Glutamatergic neuron (in vitro differentiated cells): ENCODE measurements around the gene CELA2A. TPM values are rescaled to one million over a fixed set of nuclear protein-coding genes. Genes with fewer than 3 reads are reported as not detected.
"Not testable (repeated sequence)": the region's sequence is repeated elsewhere in the genome, so short reads cannot be mapped to it uniquely, and the experiment has no call there.

Experiments
- DNase-seq: peaks from one replicate; pipeline ENCODE4 v3.0.0; 2022
- H3K27ac Mint-ChIP-seq: one replicate; pipeline ENCODE4 v1.8.0; 2020; ENCODE audit warnings: mild to moderate bottlenecking, mixed read lengths, inconsistent platforms; ENCODE audit not compliant: unreplicated experiment
- H3K27me3 Mint-ChIP-seq: one replicate; pipeline ENCODE4 v1.8.0; 2020; ENCODE audit warnings: mild to moderate bottlenecking, moderate library complexity, mixed read lengths, inconsistent platforms; ENCODE audit not compliant: unreplicated experiment
- H3K36me3 Mint-ChIP-seq: one replicate; pipeline ENCODE4 v1.8.0; 2020; ENCODE audit warnings: mild to moderate bottlenecking, mixed read lengths, inconsistent platforms; ENCODE audit not compliant: unreplicated experiment
- H3K4me1 Mint-ChIP-seq: one replicate; pipeline ENCODE4 v1.8.0; 2020; ENCODE audit warnings: mild to moderate bottlenecking, low read depth, mixed read lengths, inconsistent platforms; ENCODE audit not compliant: unreplicated experiment
- H3K4me3 Mint-ChIP-seq: one replicate; pipeline ENCODE4 v1.8.0; 2020; ENCODE audit warnings: mild to moderate bottlenecking, mixed read lengths, inconsistent platforms; ENCODE audit not compliant: unreplicated experiment
- H3K9me3 Mint-ChIP-seq: one replicate; pipeline ENCODE4 v1.8.0; 2020; ENCODE audit warnings: mild to moderate bottlenecking, moderate library complexity, mixed read lengths, inconsistent platforms; ENCODE audit not compliant: unreplicated experiment
- total RNA-seq: library from RNA; stranded (reverse); fragmentation: NEBNext Ultra II Directional; extraction: Animal tissue kit (Norgen Biotek cat#: 25700); gene quantifications from one replicate; pipeline ENCODE4 v1.2.1, GENCODE V29; 2021; ENCODE audit not compliant: unreplicated experiment
- TF ChIP-seq, protein P1 (sequence below): fragments of 200-600 bp; sonication (generic); IDR thresholded peaks from one replicate; pipeline ENCODE4 v1.5.0; 2021; ENCODE audit not compliant: partially characterized antibody, unreplicated experiment

The CELA2A gene
- total RNA-seq, 1 donor from 2014 or later, result not detected

DNA sequence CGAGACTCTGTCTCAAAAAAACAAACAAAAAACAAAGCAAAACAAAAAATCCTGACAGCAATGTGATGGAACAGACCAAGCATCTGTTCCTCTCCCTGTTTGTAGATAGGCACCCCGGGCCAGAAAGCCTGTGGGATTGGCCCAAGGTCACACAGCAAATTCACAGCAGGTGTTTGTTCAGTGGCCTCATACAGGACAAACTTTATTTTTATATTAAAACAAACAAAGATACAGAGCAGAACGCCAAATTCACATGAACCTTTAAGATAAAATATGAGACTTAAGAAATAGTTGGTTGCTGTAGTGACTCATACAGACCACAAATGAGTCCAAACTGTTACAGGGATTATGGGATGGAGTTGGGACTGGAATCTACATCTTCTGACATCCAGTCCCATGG lies 2.3 kb upstream of the CELA2A start:
- Mint-ChIP-seq H3K27ac (no peak overlapping the region), H3K4me1 (peaks cover 1% of the 10 kb centered on the region), H3K36me3 (peaks cover 5% of the 10 kb centered on the region), H3K4me3 (no peak overlapping the region), H3K27me3 (peaks cover 3% of the 10 kb centered on the region), H3K9me3 (peaks cover 2% of the 10 kb centered on the region)
- TF ChIP-seq, protein P1, sequence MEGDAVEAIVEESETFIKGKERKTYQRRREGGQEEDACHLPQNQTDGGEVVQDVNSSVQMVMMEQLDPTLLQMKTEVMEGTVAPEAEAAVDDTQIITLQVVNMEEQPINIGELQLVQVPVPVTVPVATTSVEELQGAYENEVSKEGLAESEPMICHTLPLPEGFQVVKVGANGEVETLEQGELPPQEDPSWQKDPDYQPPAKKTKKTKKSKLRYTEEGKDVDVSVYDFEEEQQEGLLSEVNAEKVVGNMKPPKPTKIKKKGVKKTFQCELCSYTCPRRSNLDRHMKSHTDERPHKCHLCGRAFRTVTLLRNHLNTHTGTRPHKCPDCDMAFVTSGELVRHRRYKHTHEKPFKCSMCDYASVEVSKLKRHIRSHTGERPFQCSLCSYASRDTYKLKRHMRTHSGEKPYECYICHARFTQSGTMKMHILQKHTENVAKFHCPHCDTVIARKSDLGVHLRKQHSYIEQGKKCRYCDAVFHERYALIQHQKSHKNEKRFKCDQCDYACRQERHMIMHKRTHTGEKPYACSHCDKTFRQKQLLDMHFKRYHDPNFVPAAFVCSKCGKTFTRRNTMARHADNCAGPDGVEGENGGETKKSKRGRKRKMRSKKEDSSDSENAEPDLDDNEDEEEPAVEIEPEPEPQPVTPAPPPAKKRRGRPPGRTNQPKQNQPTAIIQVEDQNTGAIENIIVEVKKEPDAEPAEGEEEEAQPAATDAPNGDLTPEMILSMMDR, result no peak
- no peak for DNase-seq

DNA sequence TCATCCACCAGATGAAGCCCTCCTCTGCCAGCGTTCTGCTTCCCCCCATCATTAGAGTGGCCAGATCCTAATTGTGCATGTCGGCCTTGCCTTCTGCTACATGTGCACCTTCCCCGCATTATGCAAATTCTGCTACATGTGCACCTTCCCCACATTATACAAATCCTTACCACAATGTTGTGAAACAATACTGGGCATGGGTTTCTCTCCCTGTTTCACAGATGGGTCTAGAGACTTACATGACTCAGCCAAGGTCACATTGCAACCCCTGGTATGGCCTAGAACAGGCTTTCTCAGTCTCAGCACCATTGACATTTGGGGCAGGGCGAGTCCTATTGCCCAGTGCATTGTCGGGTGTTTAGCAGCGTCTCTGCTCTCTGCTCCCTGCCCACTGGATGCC lies 1.0 kb upstream of the CELA2A start:
- Mint-ChIP-seq H3K4me1 (peaks cover 10% of the 10 kb centered on the region), H3K36me3 (no peaks in the 10 kb centered on the region), H3K27ac (no peak overlapping the region), H3K4me3 (no peak overlapping the region), H3K9me3 (no peaks in the 10 kb centered on the region), H3K27me3 (peaks cover 3% of the 10 kb centered on the region)
- DNase-seq, result no peak
- TF ChIP-seq, protein P1, result no peak

DNA sequence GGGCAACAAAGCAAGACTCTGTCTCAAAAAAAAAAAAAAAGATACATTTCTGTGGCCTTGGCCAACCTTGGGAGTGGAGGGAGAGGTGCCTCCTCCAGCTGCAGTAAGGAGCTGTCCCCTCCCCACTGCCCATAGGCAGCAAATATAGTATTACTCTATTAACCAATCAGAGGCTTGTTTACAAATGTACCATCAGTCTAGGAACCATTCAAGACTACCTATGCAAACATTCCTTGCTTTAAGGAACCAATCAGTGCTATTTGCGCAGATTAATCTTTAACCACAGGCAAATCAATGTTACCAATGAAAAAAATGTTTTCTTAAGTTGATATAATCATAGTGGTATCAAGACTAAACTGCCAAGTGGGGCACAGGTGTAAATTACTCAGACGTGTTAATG lies 1.1 kb downstream of the CELA2A start:
- DNase-seq, result no peak
- Mint-ChIP-seq H3K9me3 (no peaks in the 10 kb centered on the region), H3K36me3 (no peaks in the 10 kb centered on the region), H3K27me3 (peaks cover 3% of the 10 kb centered on the region), H3K27ac (no peak overlapping the region), H3K4me1 (peaks cover 12% of the 10 kb centered on the region), H3K4me3 (no peak overlapping the region)
- TF ChIP-seq, protein P1, result no peak

DNA sequence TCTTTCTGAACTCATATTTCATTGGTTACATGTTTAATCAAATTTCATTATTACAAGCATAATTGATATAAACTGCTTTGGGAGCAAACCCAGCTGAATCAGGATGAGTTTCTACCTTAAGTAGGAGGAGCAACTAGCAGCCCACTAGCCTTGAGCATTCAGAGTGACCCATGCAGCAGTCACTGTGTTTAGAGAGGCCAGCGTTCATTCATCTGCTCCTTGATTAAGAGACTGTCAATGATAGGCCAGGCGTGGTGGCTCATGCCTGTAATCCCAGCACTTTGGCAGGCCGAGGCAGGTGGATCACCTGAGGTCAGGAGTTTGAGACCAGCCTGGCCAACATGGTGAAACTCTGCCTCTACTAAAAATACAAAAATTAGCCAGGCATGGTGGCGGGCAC lies 1.9 kb downstream of the CELA2A start:
- H3K27me3 Mint-ChIP-seq, H3K27ac Mint-ChIP-seq, DNase-seq, H3K36me3 Mint-ChIP-seq, H3K9me3 Mint-ChIP-seq, H3K4me3 Mint-ChIP-seq: not testable (repeated sequence)
- peaks cover 12% of the 10 kb centered on the region for H3K4me1 Mint-ChIP-seq

DNA sequence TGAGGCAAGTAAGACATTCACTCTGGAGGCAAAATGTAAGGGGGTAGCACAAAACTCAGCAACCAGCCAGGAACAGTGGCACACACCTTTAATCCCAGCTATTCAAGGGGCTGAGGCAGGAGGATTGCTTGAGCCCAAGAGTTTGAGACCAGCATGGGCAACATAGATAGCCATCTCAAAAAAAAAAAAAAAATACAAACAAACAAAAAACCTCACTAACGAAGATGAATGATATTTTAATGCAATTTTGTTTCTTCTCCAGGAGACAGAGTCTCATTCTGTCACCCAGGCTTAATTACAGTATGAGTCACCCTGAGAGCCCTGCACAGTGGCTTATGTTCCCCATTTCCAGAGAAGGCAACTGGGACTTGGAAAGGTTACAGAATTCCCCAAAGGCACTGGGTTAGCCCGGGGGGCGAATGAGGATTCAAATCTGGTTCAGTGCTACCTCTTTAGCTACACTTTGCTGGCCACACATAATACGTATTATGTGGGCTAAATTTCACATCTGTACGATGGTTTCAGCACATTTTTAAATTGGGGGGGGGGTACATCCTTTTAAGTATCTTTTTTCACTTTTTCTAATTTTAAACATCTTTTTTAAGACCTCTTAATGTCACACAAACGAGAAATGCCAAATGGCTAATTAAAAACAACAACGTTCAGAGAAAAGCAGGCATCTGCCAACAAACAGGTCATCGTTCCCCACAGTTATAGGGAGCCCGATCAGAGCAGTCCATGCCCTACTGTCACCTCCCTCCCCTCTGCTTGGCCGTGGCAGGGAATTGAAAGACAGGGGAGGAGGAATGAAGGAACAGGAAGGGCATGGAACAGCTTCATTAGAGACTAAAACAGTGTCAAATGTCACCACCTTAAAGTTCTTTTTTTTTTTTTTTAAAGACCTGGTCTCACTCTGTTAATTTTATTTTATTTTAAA lies 3.5 kb downstream of the CELA2A start:
- DNase-seq, result peak; percentile 61
- H3K27me3 Mint-ChIP-seq, result peaks cover 3% of the 10 kb centered on the region
- no peaks in the 10 kb centered on the region for H3K9me3 Mint-ChIP-seq
- H3K27ac Mint-ChIP-seq, result peak overlapping the region; percentile 39
- H3K4me3 Mint-ChIP-seq, result peak overlapping the region; percentile 61
- H3K4me1 Mint-ChIP-seq, result peaks cover 12% of the 10 kb centered on the region
- TF ChIP-seq, protein P1, result no peak
- no peaks in the 10 kb centered on the region for H3K36me3 Mint-ChIP-seq
